Measurements from ENCODE around the gene FGD5.
"Not testable (repeated sequence)": the region's sequence is repeated elsewhere in the genome, so short reads cannot be mapped to it uniquely, and the experiment has no call there.

The FGD5 gene

DNA sequence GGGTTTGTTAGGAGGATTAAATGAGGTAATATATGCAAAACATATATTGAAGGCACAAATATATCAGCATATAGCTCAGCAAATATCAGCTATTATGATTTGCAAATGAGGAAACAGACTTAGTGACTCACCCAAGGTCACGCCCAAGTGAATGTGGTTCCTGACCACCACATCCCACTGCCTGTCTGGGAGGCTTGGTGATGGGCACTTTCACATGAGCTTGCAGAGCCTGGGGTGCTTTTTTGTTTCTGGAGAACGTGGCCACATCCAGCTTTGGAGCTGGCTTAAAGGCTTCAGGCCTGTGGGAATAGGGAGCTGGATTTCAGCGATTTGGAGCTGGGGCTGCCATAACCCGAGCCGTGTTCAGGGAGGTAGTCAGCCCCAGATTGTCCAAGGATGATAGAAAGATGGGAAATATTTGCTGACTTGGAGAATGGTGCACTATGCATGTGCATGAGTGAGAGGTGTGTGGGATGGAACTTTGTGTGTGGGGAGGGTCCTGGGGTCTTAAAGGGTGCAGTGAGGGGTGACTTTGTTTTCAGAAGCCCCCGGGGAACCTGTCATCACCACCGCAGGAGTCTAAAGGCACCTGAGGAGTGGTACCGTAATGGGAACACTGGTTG is 12.0 kb upstream of the FGD5 start:
- Histone ChIP-seq H4K91ac (ENCODE audit: low read length) (no peak overlapping the region), H3K4ac (ENCODE audit: low read depth in 1 of 2, low read length in 2 of 2) (no peak overlapping the region), H3K4me3 (ENCODE audit: insufficient read depth in 1 of 2, low read depth in 1 of 2, low read length in 2 of 2) (no peak overlapping the region), H3K79me1 (replicated peaks; ENCODE audit: low read length, poor library complexity, severe bottlenecking) (no peaks in the 10 kb centered on the region), H3K4me2 (ENCODE audit: low read length, poor library complexity, severe bottlenecking) (no peak overlapping the region), H3K14ac (ENCODE audit: low read length in 2 of 2) (no peak overlapping the region), H2AFZ (ENCODE audit: low read depth, low read length) (no peak overlapping the region), H2BK15ac (ENCODE audit: low read depth, poor library complexity, severe bottlenecking) (no peak overlapping the region), H3K9me3 (ENCODE audit: control insufficient read depth, low read length) (no peaks in the 10 kb centered on the region), H2BK120ac (ENCODE audit: low read depth, low read length) (no peak overlapping the region), H3K9ac (ENCODE audit: low read length) (no peak overlapping the region), H3K36me3 (ENCODE audit: control insufficient read depth in 1 of 2, insufficient read depth in 2 of 2, low read depth in 1 of 2, low read length in 2 of 2) (no peaks in the 10 kb centered on the region), H3K18ac (ENCODE audit: low read depth in 1 of 2, low read length in 2 of 2) (no peak overlapping the region), H4K8ac (ENCODE audit: low read length) (no peak overlapping the region), H3K23ac (ENCODE audit: low read length in 2 of 2) (no peak overlapping the region), H3K27me3 (ENCODE audit: control insufficient read depth in 1 of 2, insufficient read depth in 1 of 2, low read length in 2 of 2) (peaks cover 68 to 84% of the 10 kb centered on the region in 2 experiments), H2AK5ac (ENCODE audit: low read length, severe bottlenecking) (no peak overlapping the region), H2BK12ac (ENCODE audit: low read length in 2 of 2) (no peak overlapping the region), H3K27ac (ENCODE audit: low read length, poor library complexity, severe bottlenecking) (no peak overlapping the region), H3K4me1 (ENCODE audit: control insufficient read depth, insufficient read depth, low read depth, low read length) (peaks cover 3% of the 10 kb centered on the region), H2BK5ac (ENCODE audit: low read depth, low read length, poor library complexity, severe bottlenecking) (no peak overlapping the region)
- DNase-seq: no peak
- 72% methylated on average over 8 of the region's 8 CpGs for WGBS

DNA sequence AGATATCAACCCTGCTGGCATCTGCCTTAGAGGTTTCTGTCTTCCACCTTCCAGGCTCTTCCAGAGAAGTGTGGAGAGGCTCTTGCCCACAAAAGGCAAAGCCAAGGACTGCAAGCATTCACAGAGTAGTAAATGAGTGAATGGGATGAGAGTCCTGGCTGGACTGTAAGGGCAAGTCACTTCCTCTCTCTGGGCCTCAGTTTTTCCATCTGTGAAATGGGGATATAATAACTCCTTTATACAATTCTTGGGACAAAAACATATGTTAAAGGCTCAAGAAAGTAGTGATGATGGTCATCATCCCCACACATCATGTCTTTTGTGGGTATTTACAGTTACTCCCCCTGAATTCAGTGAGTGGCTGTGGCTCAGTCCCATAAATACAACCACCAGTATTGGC is 10.7 kb upstream of the FGD5 start:
- H3K79me1 ChIP-seq (replicated peaks; ENCODE audit: low read length, poor library complexity, severe bottlenecking): no peaks in the 10 kb centered on the region
- H2BK5ac ChIP-seq (ENCODE audit: low read depth, low read length, poor library complexity, severe bottlenecking): no peak overlapping the region
- no peak overlapping the region for H2BK120ac ChIP-seq (ENCODE audit: low read depth, low read length)
- peaks cover 3% of the 10 kb centered on the region for H3K4me1 ChIP-seq (ENCODE audit: control insufficient read depth, insufficient read depth, low read depth, low read length)
- H3K18ac ChIP-seq (ENCODE audit: low read depth in 1 of 2, low read length in 2 of 2): no peak overlapping the region
- H3K4ac ChIP-seq (ENCODE audit: low read depth in 1 of 2, low read length in 2 of 2): no peak overlapping the region
- H3K14ac ChIP-seq (ENCODE audit: low read length in 2 of 2): no peak overlapping the region
- H3K9me3 ChIP-seq (ENCODE audit: control insufficient read depth, low read length): no peaks in the 10 kb centered on the region
- H3K23ac ChIP-seq (ENCODE audit: low read length in 2 of 2): no peak overlapping the region
- H2BK15ac ChIP-seq (ENCODE audit: low read depth, poor library complexity, severe bottlenecking): no peak overlapping the region
- H3K9ac ChIP-seq (ENCODE audit: low read length): no peak overlapping the region
- H3K27me3 ChIP-seq (ENCODE audit: control insufficient read depth in 1 of 2, insufficient read depth in 1 of 2, low read length in 2 of 2): peaks cover 76 to 84% of the 10 kb centered on the region in 2 experiments
- H3K27ac ChIP-seq (ENCODE audit: low read length, poor library complexity, severe bottlenecking): no peak overlapping the region
- H2AFZ ChIP-seq (ENCODE audit: low read depth, low read length): no peak overlapping the region
- H2BK12ac ChIP-seq (ENCODE audit: low read length in 2 of 2): no peak overlapping the region
- H3K36me3 ChIP-seq (ENCODE audit: control insufficient read depth in 1 of 2, insufficient read depth in 2 of 2, low read depth in 1 of 2, low read length in 2 of 2): no peaks in the 10 kb centered on the region
- H3K4me2 ChIP-seq (ENCODE audit: low read length, poor library complexity, severe bottlenecking): no peak overlapping the region
- no peak overlapping the region for H4K8ac ChIP-seq (ENCODE audit: low read length)
- no peak for DNase-seq
- no peak overlapping the region for H3K4me3 ChIP-seq (ENCODE audit: insufficient read depth in 1 of 2, low read depth in 1 of 2, low read length in 2 of 2)
- H2AK5ac ChIP-seq (ENCODE audit: low read length, severe bottlenecking): no peak overlapping the region
- no peak overlapping the region for H4K91ac ChIP-seq (ENCODE audit: low read length)

DNA sequence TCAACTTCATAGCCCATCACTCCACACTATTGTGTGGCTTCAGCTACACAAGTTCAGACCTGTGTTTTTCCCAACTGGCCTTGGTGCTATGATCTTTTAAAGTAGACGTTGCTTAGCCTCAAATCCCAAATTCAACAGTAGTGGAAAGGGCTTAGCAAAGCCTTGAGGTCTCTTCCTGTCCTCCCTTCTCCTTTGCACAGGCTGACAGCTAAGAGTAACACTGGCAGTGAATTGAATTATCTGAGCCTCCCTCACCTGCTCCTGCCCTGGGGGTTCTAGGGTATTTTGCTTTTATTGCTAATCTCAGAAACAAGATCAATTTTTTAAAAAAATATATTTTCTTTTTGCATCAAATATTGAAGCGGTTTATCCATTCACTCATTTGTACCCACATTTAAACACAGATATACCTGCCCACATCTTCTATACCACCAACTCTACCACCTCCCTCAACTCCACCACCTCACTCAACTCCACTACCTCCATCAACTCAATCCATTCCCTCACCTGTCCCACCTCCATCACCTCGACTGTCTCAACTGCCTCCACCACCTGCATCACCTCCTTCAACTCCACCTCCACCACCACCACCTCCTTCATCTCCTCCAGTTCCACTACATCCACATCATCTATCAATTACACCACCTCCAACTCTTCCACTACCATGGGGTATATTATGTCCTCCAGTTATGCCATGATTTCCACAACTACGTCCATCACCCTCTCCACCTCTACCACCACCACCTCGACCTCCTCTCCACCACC is 10.1 kb upstream of the FGD5 start:
- Histone ChIP-seq H2BK12ac (ENCODE audit: low read length in 2 of 2) (no peak overlapping the region), H3K18ac (ENCODE audit: low read depth in 1 of 2, low read length in 2 of 2) (no peak overlapping the region), H2AFZ (ENCODE audit: low read depth, low read length) (no peak overlapping the region), H3K4me1 (ENCODE audit: control insufficient read depth, insufficient read depth, low read depth, low read length) (peaks cover 3% of the 10 kb centered on the region), H3K4me2 (ENCODE audit: low read length, poor library complexity, severe bottlenecking) (no peak overlapping the region), H2AK5ac (ENCODE audit: low read length, severe bottlenecking) (no peak overlapping the region), H4K8ac (ENCODE audit: low read length) (no peak overlapping the region), H3K4ac (ENCODE audit: low read depth in 1 of 2, low read length in 2 of 2) (no peak overlapping the region), H4K91ac (ENCODE audit: low read length) (no peak overlapping the region), H3K36me3 (ENCODE audit: control insufficient read depth in 1 of 2, insufficient read depth in 2 of 2, low read depth in 1 of 2, low read length in 2 of 2) (no peaks in the 10 kb centered on the region), H2BK15ac (ENCODE audit: low read depth, poor library complexity, severe bottlenecking) (no peak overlapping the region), H3K27ac (ENCODE audit: low read length, poor library complexity, severe bottlenecking) (no peak overlapping the region), H2BK120ac (ENCODE audit: low read depth, low read length) (no peak overlapping the region), H3K14ac (ENCODE audit: low read length in 2 of 2) (no peak overlapping the region), H3K4me3 (ENCODE audit: insufficient read depth in 1 of 2, low read depth in 1 of 2, low read length in 2 of 2) (no peak overlapping the region), H3K23ac (ENCODE audit: low read length in 2 of 2) (no peak overlapping the region), H3K9ac (ENCODE audit: low read length) (no peak overlapping the region), H3K79me1 (replicated peaks; ENCODE audit: low read length, poor library complexity, severe bottlenecking) (no peaks in the 10 kb centered on the region), H3K9me3 (ENCODE audit: control insufficient read depth, low read length) (no peaks in the 10 kb centered on the region), H2BK5ac (ENCODE audit: low read depth, low read length, poor library complexity, severe bottlenecking) (no peak overlapping the region), H3K27me3 (ENCODE audit: control insufficient read depth in 1 of 2, insufficient read depth in 1 of 2, low read length in 2 of 2) (peaks cover 80 to 84% of the 10 kb centered on the region in 2 experiments)
- DNase-seq: no peak
- WGBS: 73% methylated on average over 5 of the region's 5 CpGs

DNA sequence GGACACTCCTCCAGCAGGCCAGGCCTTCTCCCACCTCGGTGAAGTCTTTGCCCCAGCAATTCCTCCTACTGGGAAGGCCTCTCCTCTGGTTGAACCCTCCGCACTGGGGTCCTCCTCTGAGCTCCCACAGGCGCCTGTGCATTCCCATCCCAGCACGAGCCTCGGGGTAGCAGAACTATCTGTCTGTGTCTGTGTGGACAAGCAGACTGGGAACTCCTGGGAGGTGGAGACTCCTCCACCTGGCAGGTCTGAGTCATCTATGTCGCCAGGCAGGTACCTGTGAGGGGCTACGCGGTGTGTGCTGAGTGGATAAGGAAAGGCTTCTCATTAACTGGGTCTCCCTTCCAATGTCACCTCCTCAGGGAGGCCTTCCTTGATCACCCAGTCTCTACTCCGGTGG is 9.2 kb upstream of the FGD5 start:
- 82% methylated on average over 6 of the region's 9 CpGs for WGBS
- H2BK12ac ChIP-seq (ENCODE audit: low read length in 2 of 2); H3K4ac ChIP-seq (ENCODE audit: low read depth in 1 of 2, low read length in 2 of 2); H3K18ac ChIP-seq (ENCODE audit: low read depth in 1 of 2, low read length in 2 of 2); H3K79me1 ChIP-seq (replicated peaks; ENCODE audit: low read length, poor library complexity, severe bottlenecking); H3K4me3 ChIP-seq (ENCODE audit: insufficient read depth in 1 of 2, low read depth in 1 of 2, low read length in 2 of 2); H3K27ac ChIP-seq (ENCODE audit: low read length, poor library complexity, severe bottlenecking); H3K23ac ChIP-seq (ENCODE audit: low read length in 2 of 2); H2BK120ac ChIP-seq (ENCODE audit: low read depth, low read length); H2AK5ac ChIP-seq (ENCODE audit: low read length, severe bottlenecking); H3K36me3 ChIP-seq (ENCODE audit: control insufficient read depth in 1 of 2, insufficient read depth in 2 of 2, low read depth in 1 of 2, low read length in 2 of 2); H4K8ac ChIP-seq (ENCODE audit: low read length); H3K14ac ChIP-seq (ENCODE audit: low read length in 2 of 2); H3K9ac ChIP-seq (ENCODE audit: low read length); H2BK15ac ChIP-seq (ENCODE audit: low read depth, poor library complexity, severe bottlenecking); H3K4me1 ChIP-seq (ENCODE audit: control insufficient read depth, insufficient read depth, low read depth, low read length); DNase-seq; H2AFZ ChIP-seq (ENCODE audit: low read depth, low read length); H3K9me3 ChIP-seq (ENCODE audit: control insufficient read depth, low read length); H4K91ac ChIP-seq (ENCODE audit: low read length); H3K4me2 ChIP-seq (ENCODE audit: low read length, poor library complexity, severe bottlenecking); H2BK5ac ChIP-seq (ENCODE audit: low read depth, low read length, poor library complexity, severe bottlenecking): not testable (repeated sequence)
- H3K27me3 ChIP-seq (ENCODE audit: control insufficient read depth in 1 of 2, insufficient read depth in 1 of 2, low read length in 2 of 2): peaks cover 75 to 84% of the 10 kb centered on the region in 2 experiments
